Stromal cell of bone marrow (primary cell): ENCODE measurements around the gene TSPAN1.

Experiments used
- DNase-seq: peaks from one replicate; pipeline ENCODE4 v3.0.0-alpha.2; 2012; ENCODE audit warnings: low read depth

The TSPAN1 gene, protein sequence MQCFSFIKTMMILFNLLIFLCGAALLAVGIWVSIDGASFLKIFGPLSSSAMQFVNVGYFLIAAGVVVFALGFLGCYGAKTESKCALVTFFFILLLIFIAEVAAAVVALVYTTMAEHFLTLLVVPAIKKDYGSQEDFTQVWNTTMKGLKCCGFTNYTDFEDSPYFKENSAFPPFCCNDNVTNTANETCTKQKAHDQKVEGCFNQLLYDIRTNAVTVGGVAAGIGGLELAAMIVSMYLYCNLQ

DNA sequence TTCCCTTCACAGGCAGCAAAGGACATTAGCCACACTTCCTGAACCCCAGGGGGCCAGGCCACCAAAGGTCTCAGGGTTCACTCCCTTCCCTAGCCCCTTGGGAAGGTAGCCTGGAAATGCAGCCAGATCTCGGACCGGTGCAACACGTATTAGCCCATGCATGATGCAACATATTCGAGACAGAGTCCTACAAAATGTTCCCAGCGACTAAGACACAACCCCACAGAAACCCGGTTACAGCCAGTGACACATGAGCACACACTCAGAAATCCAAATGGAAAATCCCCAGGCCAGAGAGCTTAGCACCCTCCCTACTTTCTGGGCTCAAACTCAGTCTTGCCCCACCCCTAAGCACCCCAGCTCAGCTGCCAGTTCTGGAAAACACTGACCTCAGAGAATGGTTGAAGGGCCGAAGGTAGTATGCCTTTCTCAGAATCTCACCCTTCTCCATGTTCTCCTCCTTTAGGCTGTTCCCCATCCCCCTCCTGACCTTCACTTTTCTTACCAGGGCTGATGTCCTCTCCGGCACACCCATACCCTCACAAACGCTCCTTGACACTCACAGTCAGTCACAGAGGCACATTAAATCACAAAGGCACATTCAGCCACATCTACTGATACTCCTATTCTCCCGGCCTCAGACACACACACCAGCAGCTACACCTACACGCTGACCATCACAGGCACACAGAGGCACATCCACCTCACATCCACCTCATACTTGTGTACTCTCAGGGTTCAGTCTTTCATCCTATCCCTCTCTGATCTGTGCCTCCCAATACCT, at the start of gene TSPAN1:
TSS of gene TSPAN1 (plus strand) at position 640 of the 784 bp plus-strand sequence. CDS start 6,021 bp downstream, outside the sequence.
- peak; percentile 65 for DNase-seq

DNA sequence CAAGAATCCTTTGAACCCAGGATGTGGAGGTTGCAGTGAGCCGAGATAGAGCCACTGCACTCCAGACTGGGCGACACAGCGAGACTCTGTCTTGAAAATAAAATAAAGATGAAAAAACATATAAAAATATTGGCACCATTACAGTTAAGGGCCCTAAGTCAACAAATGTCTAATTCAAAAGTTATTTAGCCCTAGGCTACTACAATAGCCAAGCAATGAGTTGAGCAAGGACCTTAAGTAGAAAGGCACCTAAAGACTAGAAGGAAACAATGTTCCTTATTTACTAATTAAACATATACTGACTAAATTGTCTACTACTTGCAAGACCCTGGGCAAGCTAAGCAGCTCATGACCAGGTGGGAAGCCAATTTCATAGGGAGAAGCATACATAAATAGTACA, 46.5 kb upstream of the TSPAN1 start:
- no peak for DNase-seq

DNA sequence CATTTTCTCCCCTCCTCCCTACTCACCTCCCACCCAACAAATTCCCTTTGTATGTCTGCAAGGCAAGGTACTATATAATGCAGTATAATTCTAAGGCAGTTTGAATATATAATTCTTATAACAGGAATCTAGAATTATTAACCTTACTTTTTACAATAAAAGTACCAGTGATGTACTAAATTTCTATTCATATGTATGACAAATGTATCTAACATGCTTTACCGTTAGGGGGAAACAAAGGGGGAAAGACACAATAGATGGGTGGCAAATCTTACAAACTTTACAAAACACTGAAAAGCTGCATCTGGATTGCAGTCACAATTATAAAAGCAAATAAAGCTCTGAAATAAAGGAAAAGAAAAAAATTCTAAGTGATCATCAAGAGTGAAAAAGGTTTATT, 44.8 kb upstream of the TSPAN1 start:
- no peak for DNase-seq

DNA sequence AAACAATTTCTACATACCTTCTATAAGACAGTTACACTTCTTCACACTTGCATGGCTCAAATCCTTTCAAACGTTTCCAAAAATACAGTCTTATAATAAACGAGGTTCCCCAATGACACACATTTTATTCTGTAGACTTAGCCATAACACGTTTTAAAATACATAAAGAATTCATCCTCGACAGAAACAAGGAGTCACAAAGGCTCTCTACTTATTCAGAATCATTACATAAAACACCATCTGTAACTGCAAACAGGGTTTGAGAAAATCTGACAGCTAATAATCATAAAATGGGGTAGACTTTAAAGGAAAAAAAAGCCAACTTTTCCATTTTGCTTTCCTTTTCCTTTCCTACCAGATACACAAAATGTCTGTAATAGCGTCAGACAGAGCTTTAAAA, 44.3 kb upstream of the TSPAN1 start:
- DNase-seq, result no peak

DNA sequence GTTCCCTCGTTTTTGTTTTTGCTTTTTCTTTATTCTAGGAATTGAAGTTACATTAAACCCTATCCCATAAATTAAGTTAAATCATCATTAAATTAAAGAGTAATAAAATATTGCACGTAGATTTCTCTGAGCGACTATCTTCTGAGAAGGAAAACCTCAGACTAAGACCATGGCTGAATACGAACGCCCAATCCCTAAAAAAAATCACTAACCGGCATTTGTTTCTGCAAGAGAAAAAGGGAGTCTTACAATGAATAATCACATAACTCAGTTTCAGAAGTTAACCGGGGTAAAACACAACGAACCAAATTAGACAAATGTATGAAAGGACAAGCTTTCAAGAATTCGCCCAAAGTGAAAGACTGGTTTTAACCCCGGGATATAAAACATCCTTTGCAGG, 43.8 kb upstream of the TSPAN1 start:
- DNase-seq, result no peak

DNA sequence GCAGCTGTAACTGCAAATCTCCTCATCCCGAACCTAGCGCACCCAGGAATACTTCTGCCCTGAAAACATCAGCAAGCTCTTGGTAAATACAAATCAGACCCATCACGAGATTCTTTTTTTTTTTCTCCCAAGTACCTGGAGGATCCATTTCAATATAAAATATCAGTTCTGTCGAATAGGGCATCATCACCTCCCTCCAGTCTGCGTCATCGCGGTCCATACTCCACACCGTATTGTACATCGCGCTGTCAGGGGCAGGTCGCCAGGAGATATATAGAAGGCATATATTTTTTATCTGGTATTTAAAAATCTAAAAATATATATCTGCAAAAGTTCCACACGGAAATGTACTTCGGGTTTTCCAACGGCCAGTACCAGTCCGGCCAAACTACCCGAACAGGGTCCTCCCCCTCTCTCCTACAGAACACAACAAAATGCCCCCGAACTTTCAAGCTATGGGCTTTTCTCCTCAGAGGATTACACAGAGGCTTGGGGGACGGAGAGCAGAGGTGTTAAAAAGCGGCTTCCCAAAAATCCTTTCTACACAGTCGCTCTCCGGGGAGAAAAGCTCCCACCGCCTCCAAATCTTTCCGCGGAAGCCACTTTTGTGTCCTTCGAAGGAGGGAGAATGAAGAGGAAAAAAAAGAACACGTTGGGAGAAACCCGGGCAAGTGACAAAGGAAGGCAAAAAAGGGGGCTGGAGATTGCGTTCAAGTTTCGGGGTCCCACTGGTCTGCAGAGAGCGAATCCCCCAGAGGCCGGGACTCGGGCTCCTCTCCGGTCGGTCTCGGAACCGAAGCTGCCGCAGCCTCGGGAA, 43.0 kb upstream of the TSPAN1 start:
- no peak for DNase-seq

DNA sequence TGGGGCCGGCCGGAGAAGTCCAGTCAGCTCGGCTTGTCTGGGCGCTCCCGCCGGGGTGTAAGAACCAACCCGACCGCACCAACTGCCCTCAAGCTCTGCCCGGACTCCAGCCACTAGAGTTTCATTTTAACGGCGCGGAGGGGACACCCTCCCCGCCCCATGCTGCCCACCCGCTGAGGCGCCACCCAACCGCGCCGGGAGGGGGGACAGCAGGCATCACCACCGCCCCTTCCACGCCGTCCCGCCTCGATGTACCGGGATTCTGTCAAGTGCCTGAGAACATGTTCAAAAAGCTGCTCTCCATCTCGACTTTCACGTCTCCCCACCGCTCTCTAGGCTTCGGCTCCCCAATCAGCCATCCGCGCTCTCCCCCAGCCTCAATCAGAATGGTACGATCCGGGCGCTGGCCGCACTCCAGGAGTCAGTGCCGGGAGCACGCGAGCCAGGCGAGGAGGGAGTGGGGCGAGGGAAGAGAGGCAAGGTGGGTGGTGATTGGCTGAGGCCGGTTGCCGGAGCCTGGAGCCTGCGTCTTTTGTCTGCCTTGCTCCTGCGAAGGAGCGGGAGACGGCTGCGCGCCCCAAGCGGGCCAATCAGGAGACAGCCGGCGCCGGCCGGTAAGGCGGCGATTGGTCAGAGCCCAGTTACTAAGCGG, 42.2 kb upstream of the TSPAN1 start, which contains the start of gene PIK3R3:
TSS of gene PIK3R3 (minus strand) at position 101 of the 652 bp plus-strand sequence. CDS start 677 bp downstream, outside the sequence.
- peak; percentile 98 for DNase-seq

DNA sequence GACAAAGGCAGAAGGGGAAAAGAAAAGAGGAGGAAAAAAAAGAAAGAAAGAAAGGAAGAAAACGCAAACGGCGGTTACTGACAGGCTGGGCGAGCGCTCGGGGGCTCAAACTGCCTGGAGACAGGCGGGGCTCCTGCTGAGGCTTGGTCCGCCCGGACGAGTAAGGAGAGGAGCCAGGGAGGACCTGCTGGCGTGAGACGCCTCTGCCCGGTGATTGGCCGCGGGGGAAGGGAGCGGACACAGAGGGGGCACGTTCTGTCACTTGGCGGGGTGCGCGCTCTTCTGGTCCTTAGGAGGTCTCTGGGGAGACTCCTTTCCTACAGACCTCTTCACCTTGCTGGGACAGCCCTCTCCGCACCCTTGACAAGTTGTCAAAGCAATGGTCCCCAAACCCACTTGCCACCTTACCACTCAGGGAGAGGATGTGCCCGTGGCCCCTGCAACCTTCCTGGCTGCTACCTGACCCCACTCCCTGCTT, 41.7 kb upstream of the TSPAN1 start:
- no peak for DNase-seq

DNA sequence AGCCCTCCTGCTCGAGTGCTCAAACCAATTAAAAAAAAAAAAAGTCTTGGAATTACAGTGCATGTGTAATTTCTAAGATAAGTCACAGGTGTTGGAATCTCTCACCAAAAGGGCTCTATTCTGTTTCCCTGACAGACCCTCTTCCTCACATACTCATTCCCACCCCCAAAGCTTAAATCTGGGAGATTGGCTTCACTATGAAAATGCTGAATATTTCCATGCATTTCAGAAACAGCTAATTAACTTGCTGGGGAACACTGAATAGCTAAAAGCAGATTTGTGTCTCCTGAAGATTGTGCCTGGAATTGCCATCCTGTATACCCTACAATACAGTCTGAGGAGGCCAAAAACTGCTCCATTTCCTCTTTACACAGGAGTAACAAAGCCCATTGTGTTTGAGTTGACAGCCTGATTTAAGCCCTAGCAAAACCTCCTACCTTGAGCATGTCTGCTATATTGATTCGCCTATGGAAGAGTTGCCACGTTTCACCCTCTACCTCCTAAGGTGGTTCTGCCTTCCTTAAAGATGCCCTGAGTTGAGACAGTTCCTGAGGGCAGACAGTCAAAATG, 41.0 kb upstream of the TSPAN1 start:
- no peak for DNase-seq

DNA sequence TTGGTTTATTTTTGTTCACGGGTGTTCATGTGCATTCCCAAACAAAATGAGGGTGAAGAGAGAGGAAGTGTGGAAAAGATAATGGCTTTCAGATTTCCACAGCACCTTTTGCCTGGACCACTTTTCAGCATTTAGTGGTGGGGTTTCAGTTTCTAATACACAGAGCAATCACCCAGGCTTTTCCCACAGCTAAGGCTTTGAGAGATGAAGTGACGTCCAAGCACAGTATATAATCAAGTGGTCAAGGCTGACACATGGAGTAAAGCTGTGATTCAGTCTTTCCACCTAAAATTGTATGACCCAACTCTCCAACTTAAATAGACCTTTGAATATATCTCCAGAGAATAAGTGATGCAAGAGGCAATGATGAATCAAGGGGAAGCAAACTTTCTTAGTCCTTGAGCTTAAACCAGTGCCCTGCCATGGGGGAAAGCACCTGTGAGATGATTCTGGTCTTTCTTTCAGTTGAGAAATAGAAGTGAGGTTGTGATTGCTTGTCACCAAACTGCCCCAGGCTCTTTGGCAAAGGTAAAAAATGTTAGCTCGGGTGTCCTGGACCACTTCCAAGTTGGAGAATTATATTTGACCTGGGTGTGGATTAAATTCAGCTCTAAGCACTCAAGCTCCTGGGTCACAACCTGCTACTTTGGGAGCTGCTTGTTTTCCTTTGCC, 40.1 kb upstream of the TSPAN1 start:
- peak; percentile 98 for DNase-seq

DNA sequence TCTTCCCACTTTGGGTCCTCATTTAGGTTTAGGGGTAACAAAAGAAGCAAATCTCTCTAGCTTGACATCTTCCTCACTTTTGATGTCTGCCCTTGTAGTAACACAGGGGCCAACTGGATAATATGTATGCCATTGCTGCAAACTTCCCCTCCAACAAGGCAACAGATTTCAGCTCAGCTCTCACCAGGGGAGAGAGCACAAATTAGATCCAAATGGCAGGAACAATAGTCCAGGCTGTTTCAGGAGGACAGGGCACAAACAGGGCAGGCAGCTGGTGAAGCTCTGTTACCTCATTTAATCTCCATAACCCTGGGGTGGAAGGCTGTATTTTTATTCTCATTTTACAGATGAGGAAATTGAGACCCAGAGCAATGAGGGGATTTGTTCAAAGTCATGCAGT, 38.2 kb upstream of the TSPAN1 start:
- no peak for DNase-seq

DNA sequence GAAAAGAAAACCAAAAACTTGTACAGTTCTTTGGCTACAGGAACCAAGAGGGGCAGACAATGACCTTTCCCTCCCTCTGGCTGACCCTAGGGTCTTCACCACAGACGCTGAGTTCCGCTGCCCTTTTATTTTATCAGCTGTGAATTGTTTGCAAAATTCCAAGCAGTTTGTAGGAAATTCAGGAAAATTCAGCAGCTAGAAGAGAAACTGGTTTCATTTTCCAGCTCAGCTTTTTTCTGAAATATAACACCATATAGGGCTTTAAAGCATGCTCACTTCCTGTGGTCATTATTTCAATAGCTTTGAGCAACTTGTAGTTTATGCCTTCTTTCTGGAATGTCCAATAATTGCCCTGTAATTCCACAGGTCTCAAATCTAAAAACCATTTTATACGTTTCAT, 37.0 kb upstream of the TSPAN1 start:
- no peak for DNase-seq

DNA sequence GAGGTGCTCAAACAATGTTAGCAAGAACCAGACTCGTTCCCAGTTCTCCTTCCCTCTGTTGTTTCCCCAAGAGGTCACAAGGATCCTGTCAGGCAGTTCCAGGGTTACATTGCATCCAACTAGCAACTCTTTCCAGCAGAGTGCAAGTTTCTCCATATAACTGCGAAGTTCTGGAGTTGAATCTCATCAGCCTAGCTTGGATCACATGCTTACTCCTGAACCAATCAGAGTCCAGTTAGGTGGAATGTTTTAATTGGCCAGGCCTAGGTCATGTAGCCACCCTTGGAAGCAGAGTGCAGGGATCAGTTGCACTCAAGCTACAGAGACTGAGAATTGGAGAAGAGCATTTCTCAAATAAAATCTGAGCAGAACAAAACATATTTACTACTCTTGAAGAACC, 26.6 kb upstream of the TSPAN1 start:
- no peak for DNase-seq

DNA sequence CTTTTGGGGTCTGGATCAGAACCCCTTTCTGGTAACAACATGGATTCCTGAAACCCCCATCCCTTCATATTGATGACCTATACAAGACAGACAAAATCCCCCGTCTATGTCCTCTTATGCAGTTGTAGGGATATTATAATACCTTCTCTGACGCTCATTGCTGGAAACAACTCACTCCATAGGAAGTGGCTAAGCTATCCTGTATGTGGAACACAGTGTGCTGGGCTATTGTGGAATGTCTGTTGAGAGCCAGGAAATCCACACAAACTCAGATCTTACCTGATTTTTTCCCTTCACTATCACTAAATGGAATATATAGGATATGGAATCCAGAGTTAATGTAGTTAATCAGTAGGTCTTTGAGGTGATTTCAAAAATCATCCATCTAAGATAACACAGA, 24.8 kb upstream of the TSPAN1 start:
- no peak for DNase-seq

DNA sequence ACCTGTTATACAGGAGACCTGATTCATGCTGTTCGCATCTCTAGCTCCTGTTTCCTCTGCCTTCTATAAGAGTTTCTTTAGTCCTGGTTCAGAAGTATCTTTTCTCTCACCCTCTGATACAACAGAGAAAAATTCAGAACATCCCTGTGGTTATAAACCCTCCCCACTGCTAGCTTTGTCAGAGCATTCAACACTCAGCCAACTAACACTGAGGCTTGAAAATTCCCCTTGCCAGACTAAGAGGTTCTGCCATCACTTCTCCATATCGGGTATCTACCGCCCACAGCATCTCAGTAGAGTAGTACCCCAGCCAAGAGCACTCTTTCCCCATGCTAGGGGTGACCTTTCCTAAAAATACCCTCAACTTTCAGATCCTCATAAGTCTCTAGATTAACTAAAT, 22.9 kb upstream of the TSPAN1 start:
- peak; percentile 64 for DNase-seq

DNA sequence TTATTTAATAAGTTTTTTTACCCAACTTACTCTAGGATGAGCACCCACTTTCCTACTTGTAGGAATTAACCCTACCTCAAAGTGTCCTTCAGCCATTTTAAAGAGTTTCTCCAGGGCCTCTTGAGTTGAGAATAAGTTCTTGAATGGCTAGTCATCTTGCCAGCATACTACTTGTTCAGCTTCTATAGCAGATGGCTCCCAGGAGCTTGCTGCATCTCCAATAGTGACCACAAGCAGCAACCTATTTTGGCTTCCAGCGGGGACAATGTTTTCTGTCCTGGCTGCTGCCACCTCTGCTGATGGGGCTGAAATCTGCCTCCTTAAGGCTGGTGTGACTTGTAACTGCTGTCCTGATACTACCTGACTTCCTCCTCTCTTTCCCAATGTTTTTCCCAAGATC, 21.7 kb upstream of the TSPAN1 start:
- DNase-seq, result no peak

DNA sequence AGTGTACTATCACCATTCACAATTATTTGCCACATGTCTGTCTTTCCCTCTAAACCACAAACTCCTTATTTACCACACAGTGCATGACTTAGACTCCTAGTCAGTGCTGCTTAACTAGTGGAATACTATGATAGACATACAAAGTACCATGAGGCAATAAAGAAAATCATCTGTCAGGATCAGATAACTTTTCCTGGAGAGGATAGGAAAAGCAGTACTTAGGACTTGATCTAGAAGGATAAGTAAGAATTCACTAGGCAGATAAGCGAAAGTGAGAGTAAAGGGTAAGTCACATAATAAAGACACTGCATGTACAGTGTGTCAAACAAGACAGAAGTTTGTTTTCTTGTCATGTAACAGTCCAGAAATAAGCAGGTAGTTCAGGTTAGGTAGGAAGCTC, 21.2 kb upstream of the TSPAN1 start:
- no peak for DNase-seq

DNA sequence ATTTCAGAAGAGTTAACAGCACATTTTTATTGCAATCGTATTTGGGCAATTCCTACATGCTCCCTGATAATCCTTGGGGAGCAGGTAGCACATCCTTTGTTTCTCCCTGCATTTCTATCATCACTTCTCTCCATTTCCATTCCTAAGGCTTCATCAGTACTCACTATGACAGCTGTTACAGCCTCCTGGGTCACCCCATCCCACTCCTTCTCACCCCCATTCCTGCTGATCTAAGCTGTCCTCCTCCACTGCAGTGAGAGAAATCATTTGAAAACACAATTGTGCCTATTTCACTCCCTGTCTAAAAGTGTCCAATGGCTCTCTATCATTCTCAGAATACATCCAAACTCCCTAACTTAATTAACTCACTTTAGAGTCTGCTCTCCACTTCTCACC, 17.0 kb upstream of the TSPAN1 start:
- no peak for DNase-seq

DNA sequence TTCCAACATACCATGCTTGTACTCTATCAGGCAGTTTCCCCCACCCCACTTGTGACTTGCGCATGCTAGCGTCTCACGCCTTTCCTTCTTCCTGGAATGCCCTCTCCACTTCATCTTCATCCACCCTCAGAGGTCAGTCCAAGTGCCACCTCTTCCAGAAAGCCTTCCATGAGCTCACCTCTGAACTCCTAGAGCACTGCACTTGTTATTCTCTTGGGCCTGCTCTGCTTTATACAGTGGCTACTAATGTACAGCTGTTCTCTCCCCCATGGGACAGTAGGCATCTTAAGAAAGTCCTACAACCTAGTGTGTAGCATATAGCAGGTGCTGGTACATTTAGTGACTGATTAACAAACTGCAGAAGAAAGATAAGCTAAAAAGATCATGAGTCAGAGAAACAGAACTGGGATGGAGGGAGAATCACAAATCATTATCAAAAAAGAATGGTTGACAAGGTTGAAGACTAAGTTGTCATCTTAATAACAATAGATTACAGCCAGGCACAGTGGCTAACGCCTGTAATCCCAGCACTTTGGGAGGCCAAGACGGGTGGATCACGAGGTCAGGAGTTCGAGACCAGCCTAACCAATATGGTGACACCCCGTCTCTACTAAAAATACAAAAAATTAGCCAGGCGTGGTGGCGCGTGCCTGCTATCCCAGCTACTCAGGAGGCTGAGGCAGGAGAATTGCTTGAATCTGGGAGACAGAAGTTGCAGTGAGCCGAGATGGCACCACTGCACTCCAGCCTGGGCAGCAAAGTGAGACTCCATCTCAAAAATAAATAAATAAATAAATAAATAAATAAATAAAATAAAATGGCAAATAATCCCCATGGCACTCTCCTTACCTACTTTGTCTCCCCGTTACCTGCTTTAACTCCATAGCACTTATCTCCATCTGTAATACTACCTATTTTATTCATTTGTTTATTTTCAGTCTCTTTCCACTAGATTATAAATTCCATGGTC, 16.3 kb upstream of the TSPAN1 start:
- no peak for DNase-seq

DNA sequence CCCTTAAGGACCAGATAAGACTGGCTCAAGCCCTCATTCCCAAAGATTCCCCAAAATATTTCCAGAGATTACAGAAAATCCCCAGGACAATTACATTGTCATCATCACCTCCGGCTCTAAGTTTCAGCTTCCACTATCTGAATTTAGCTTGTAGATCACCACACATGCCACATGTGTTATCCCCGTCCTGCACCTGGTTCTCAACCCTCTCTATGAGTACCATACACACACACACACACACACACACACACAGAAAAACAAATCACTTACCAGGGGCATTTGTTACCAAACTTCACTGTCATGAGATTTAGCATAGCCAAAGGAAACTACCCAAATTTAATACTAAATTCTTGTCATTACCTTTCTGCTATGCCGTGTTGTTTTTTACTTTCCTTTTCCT, 15.4 kb upstream of the TSPAN1 start:
- DNase-seq, result no peak
